Liver (tissue), 9 donors: ENCODE measurements around the gene VWA5A. TPM values are rescaled to one million over a fixed set of nuclear protein-coding genes. Genes with fewer than 3 reads are reported as not detected.

Experiments used
- DNase-seq: peaks from one replicate; pipeline ENCODE4 v3.0.0-alpha.2; 2017; ENCODE audit warnings: low spot score
- H3K27ac ChIP-seq, 2 donors: one replicate each; pipeline ENCODE4 v1.7.0; 2013; ENCODE audit warnings: inconsistent platforms in 2 of 2, low read length in 2 of 2, control low read depth in 1 of 2, low read depth in 1 of 2, mild to moderate bottlenecking in 1 of 2
- H3K27me3 ChIP-seq, 4 donors: one replicate each; pipeline versions ENCODE4 v1.6.1 to v1.7.0; 2013; ENCODE audit warnings: low read length in 3 of 4, inconsistent platforms in 1 of 4, mild to moderate bottlenecking in 1 of 4, moderate library complexity in 1 of 4; ENCODE audit not compliant: control insufficient read depth in 4 of 4, insufficient read depth in 4 of 4
- H3K36me3 ChIP-seq, 4 donors: one replicate each; pipeline versions ENCODE4 v1.6.1 to v1.7.0; 2013; ENCODE audit warnings: low read length in 3 of 4, mild to moderate bottlenecking in 3 of 4, low read depth in 1 of 4, moderate library complexity in 1 of 4; ENCODE audit not compliant: control insufficient read depth in 4 of 4, insufficient read depth in 3 of 4
- H3K4me1 ChIP-seq, 4 donors: one replicate each; pipeline versions ENCODE4 v1.6.1 to v1.7.0; 2013; ENCODE audit warnings: low read length in 3 of 4, mild to moderate bottlenecking in 3 of 4, moderate library complexity in 1 of 4; ENCODE audit not compliant: control insufficient read depth in 4 of 4, insufficient read depth in 4 of 4
- H3K4me3 ChIP-seq, 3 donors: one replicate each; pipeline versions ENCODE4 v1.6.1 to v1.7.0; 2013; ENCODE audit warnings: low read length in 3 of 3, control low read depth in 1 of 3, low read depth in 1 of 3, mild to moderate bottlenecking in 1 of 3
- H3K9ac ChIP-seq, 2 donors: one replicate each; pipeline ENCODE4 v1.7.0; 2013; ENCODE audit warnings: low read length in 2 of 2, mild to moderate bottlenecking in 2 of 2, moderate library complexity in 2 of 2, control low read depth in 1 of 2, low read depth in 1 of 2
- H3K9me3 ChIP-seq, 4 donors: one replicate each; pipeline versions ENCODE4 v1.6.1 to v1.7.0; 2013; ENCODE audit warnings: low read length in 3 of 4; ENCODE audit not compliant: control insufficient read depth in 4 of 4
- ATF3 ChIP-seq: IDR thresholded peaks from 2 replicates; pipeline ENCODE4 v1.6.1; 2016; ENCODE audit warnings: antibody characterized with exemption
- CTCF ChIP-seq: fragments of 150-350 bp; IDR thresholded peaks from 2 replicates; pipeline ENCODE4 v1.5.1; 2017; ENCODE audit warnings: improper control_type of control experiment, low read depth, low read length; ENCODE audit not compliant: missing input control
- EGR1 ChIP-seq, 2 donors: IDR thresholded peaks; 2 replicates each; pipeline ENCODE4 v1.6.1; 2016 to 2018; ENCODE audit warnings: antibody characterized with exemption in 2 of 2, low read depth in 2 of 2
- FOXA1 ChIP-seq: IDR thresholded peaks from 2 replicates; pipeline ENCODE4 v1.6.1; 2016; ENCODE audit warnings: antibody characterized with exemption
- FOXA2 ChIP-seq: IDR thresholded peaks from 2 replicates; pipeline ENCODE4 v1.6.1; 2016; ENCODE audit warnings: antibody characterized with exemption
- HNF4G ChIP-seq: IDR thresholded peaks from 2 replicates; pipeline ENCODE4 v1.6.1; 2016; ENCODE audit warnings: antibody characterized with exemption
- JUND ChIP-seq, 2 donors: IDR thresholded peaks; 2 replicates each; pipeline ENCODE4 v1.6.1; 2016; ENCODE audit warnings: antibody characterized with exemption in 2 of 2
- MAX ChIP-seq: IDR thresholded peaks from 2 replicates; pipeline ENCODE4 v1.6.1; 2016; ENCODE audit warnings: antibody characterized with exemption
- REST ChIP-seq: IDR thresholded peaks from 2 replicates; pipeline ENCODE4 v1.6.1; 2016; ENCODE audit warnings: antibody characterized with exemption, mild to moderate bottlenecking
- RXRA ChIP-seq, 2 donors: IDR thresholded peaks; 2 replicates each; pipeline ENCODE4 v1.6.1; 2017 to 2018; ENCODE audit warnings: antibody characterized with exemption in 2 of 2, mild to moderate bottlenecking in 1 of 2
- SP1 ChIP-seq: IDR thresholded peaks from 2 replicates; pipeline ENCODE4 v1.6.1; 2018; ENCODE audit warnings: antibody characterized with exemption, mild to moderate bottlenecking
- TAF1 ChIP-seq: conservative IDR thresholded peaks from 2 replicates; pipeline ENCODE4 v1.6.1; 2016; ENCODE audit warnings: antibody characterized with exemption, mild to moderate bottlenecking
- ZBTB33 ChIP-seq: IDR thresholded peaks from 2 replicates; pipeline ENCODE4 v1.6.1; 2016; ENCODE audit warnings: antibody characterized with exemption
- WGBS: extraction: QIAGEN DNeasy Blood & Tissue Kit; methylation state at CpG from one replicate; pipeline ENCODE4 v1.1.7; 2013; 5-methylcytosine and 5-hydroxymethylcytosine counted together
- polyA plus RNA-seq, 2 donors: library from polyadenylated mRNA; stranded (reverse) in 1 of 2; unstranded in 1 of 2; fragments of 200-250 nt in 1 of 2; fragments of >200 nt in 1 of 2; fragmentation: Nextera tagmentation in 1 of 2; extraction: Ambion mirVana in 1 of 2; gene quantifications; one replicate each; pipeline versions ENCODE4 v1.2.1 to v1.2.3, GENCODE V29; 2013 to 2015
- total RNA-seq, 2 donors: library from RNA; depleted of rRNA; stranded (reverse); fragments of >200 nt; gene quantifications; one replicate each; pipeline ENCODE4 v1.2.3, GENCODE V29; 2014
- donor health status: healthy.
- donor health status: healthy.
- donor health status: healthy.
- donor health status: healthy.
- donor health status: healthy.

Gene VWA5A
- total and polyA plus RNA-seq, 4 donors = 2.3 to 5.7 (median 3.7) TPM

GRCh38 chr11:124085997-124086846, 29.0 kb upstream of the VWA5A start:
- no peak for TF ChIP-seq TAF1
- TF ChIP-seq MAX = no peak
- TF ChIP-seq REST = no peak
- TF ChIP-seq CTCF = no peak
- TF ChIP-seq RXRA (IDR thresholded peaks at IDR 0.05) = no peak
- no peak for DNase-seq
- no peaks in the 10 kb centered on the region for H3K4me1 ChIP-seq
- no peak overlapping the region for H3K4me3 ChIP-seq
- H3K27me3 ChIP-seq = peaks cover 0 to 5% (median 1%) of the 10 kb centered on the region in 4 donors
- H3K36me3 ChIP-seq = no peaks in the 10 kb centered on the region
- WGBS = 54% methylated on average over 10 of the region's 10 CpGs
- H3K9ac ChIP-seq = no peak overlapping the region
- no peak overlapping the region for H3K27ac ChIP-seq
- H3K9me3 ChIP-seq = no peaks in the 10 kb centered on the region

GRCh38 chr11:124090996-124091395, 24.3 kb upstream of the VWA5A start:
- Histone ChIP-seq H3K36me3 (no peaks in the 10 kb centered on the region), H3K4me3 (no peak overlapping the region)
- DNase-seq = no peak

More at GRCh38 chr11:124090996-124091395, 24.3 kb upstream of the VWA5A start:
- Histone ChIP-seq H3K9me3 (no peaks in the 10 kb centered on the region), H3K27me3 (peaks cover 0 to 4% (median 1%) of the 10 kb centered on the region in 4 donors), H3K9ac (no peak overlapping the region), H3K27ac (no peak overlapping the region), H3K4me1 (no peaks in the 10 kb centered on the region)
- no peak for TF ChIP-seq JUND (IDR thresholded peaks at IDR 0.05)
- no peak for TF ChIP-seq MAX
- no peak for TF ChIP-seq EGR1 (IDR thresholded peaks at IDR 0.05; ENCODE audit: low read depth in 2 of 2)
- no peak for TF ChIP-seq RXRA (IDR thresholded peaks at IDR 0.05)
- no peak for TF ChIP-seq HNF4G
- TF ChIP-seq ATF3 = no peak
- no peak for TF ChIP-seq ZBTB33
- no peak for TF ChIP-seq CTCF
- TF ChIP-seq FOXA1 = no peak
- no peak for TF ChIP-seq FOXA2
- no peak for TF ChIP-seq REST
- no peak for TF ChIP-seq SP1
